ENCODE measurements around the gene FBXW12. TPM values are rescaled to one million over a fixed set of nuclear protein-coding genes. Genes with fewer than 3 reads are reported as not detected.

Gene FBXW12
- total RNA-seq, 3 donors from 2014 or later: not detected

DNA sequence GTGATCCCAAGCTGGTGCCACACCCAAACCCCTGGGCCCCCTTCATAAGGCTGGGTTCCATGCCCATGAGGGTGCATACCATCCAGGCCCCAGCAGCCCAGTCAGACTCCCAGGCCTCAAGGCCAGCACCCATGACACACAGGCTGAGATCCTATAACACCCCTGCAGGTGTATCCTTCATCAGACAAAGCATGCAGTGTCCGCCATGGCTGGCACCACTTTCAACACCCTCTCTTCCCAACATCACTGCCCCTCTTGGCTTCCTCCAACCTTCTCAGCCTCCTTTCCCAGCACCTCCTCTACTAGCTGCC, 64.4 kb downstream of the FBXW12 start:
- no peak overlapping the region for H3K4me3 ChIP-seq
- TF ChIP-seq, protein P1, sequence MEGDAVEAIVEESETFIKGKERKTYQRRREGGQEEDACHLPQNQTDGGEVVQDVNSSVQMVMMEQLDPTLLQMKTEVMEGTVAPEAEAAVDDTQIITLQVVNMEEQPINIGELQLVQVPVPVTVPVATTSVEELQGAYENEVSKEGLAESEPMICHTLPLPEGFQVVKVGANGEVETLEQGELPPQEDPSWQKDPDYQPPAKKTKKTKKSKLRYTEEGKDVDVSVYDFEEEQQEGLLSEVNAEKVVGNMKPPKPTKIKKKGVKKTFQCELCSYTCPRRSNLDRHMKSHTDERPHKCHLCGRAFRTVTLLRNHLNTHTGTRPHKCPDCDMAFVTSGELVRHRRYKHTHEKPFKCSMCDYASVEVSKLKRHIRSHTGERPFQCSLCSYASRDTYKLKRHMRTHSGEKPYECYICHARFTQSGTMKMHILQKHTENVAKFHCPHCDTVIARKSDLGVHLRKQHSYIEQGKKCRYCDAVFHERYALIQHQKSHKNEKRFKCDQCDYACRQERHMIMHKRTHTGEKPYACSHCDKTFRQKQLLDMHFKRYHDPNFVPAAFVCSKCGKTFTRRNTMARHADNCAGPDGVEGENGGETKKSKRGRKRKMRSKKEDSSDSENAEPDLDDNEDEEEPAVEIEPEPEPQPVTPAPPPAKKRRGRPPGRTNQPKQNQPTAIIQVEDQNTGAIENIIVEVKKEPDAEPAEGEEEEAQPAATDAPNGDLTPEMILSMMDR (IDR thresholded peaks at IDR 0.05): no peak
- DNase-seq: peak in 1 of 3 donors; percentile 50
- no peak for ATAC-seq
- H3K4me1 ChIP-seq (ENCODE audit: low read depth): peaks cover 41% of the 10 kb centered on the region
- no peaks in the 10 kb centered on the region for H3K36me3 ChIP-seq (ENCODE audit: low read depth)
- no peaks in the 10 kb centered on the region for H3K9me3 ChIP-seq
- intact Hi-C loops (cut with DNase I, micrococcal nuclease): loop anchor here (2.0 to 5.0 kb wide), 3 partner anchors 34 to 164 kb away; no protein-coding TSS in a partner anchor

GRCh38 chr3:48436855-48437254, 64.8 kb downstream of the FBXW12 start:
- no peaks in the 10 kb centered on the region for H3K9me3 ChIP-seq
- intact Hi-C loops (cut with DNase I, micrococcal nuclease): loop anchor here (2.0 to 5.0 kb wide), 3 partner anchors 35 to 165 kb away; no protein-coding TSS in a partner anchor
- peaks cover 41% of the 10 kb centered on the region for H3K4me1 ChIP-seq (ENCODE audit: low read depth)
- ATAC-seq (no peak), DNase-seq (no peak)
- TF ChIP-seq, protein P1 (IDR thresholded peaks at IDR 0.05): no peak
- no peaks in the 10 kb centered on the region for H3K36me3 ChIP-seq (ENCODE audit: low read depth)
- H3K4me3 ChIP-seq: no peak overlapping the region

- H3K9me3 ChIP-seq: no peaks in the 10 kb centered on the region
- no peak overlapping the region for H3K4me3 ChIP-seq
- ATAC-seq (no peak), DNase-seq (no peak)
- peaks cover 41% of the 10 kb centered on the region for H3K4me1 ChIP-seq (ENCODE audit: low read depth)
- intact Hi-C loops (cut with DNase I, micrococcal nuclease): loop anchor here (2.0 to 5.0 kb wide), 3 partner anchors 36 to 166 kb away; no protein-coding TSS in a partner anchor
- no peaks in the 10 kb centered on the region for H3K36me3 ChIP-seq (ENCODE audit: low read depth)
- TF ChIP-seq, protein P1 (IDR thresholded peaks at IDR 0.05): no peak
Observed at GRCh38 chr3:48437812-48438211, 65.8 kb downstream of the FBXW12 start.

DNA sequence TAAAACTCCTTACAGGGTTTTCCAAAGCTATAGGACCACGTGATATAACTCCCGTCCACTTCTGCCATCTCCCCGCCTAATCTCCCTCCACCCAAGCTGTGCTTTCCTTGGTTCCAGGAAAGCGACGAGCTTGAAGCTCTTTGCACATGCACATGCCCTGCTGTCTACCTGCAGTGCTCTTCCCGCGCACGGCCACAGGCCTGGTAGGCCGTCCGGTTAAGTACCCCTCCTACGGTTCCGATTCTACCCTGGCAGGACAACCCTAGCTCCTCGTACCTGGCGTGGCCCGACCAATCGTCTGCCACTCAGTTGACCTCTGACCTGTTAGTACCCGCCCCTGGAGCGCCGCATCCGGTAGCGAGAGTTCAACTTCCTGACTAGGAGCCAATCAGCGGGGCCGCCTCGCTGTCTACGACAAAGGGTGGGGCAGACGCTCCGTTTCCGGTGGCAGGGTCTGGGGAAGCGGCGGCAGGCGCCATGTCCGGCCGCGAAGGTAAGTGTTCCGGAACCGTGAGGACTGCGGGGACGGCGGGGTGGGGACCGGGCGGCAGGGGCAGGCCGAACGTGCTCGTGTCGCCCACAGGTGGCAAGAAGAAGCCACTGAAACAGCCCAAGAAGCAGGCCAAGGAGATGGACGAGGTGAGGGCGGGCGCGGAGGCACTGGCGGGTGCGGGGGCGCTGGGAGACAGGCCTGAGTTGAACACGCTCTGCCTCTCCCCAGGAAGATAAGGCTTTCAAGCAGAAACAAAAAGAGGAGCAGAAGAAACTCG, 68.0 kb downstream of the FBXW12 start, which contains the start of the genes CCDC51 and TMA7:
Gene CCDC51, minus strand, starts transcription at position 300 of the 770 bp plus-strand sequence. CDS start 4,991 bp downstream, outside the sequence.
Gene TMA7, plus strand, starts transcription at position 438 of the 770 bp plus-strand sequence. Its CDS starts 40 bp downstream, at position 478.
- peak; percentile 96 for ATAC-seq
- TF ChIP-seq, protein P1 (IDR thresholded peaks at IDR 0.05): no peak
- H3K36me3 ChIP-seq (ENCODE audit: low read depth): no peaks in the 10 kb centered on the region
- peaks cover 19% of the 10 kb centered on the region for H3K4me1 ChIP-seq (ENCODE audit: low read depth)
- H3K4me3 ChIP-seq: peak within 1 kb of the TSS; percentile 92
- peak; percentile 99 for DNase-seq
- no peaks in the 10 kb centered on the region for H3K9me3 ChIP-seq
- intact Hi-C loops (cut with DNase I, micrococcal nuclease): loop anchor here (5.0 kb wide), 2 partner anchors 38 to 168 kb away; no protein-coding TSS in a partner anchor

- TF ChIP-seq, protein P1 (IDR thresholded peaks at IDR 0.05): no peak
- H3K4me1 ChIP-seq (ENCODE audit: low read depth): peaks cover 17% of the 10 kb centered on the region
- intact Hi-C loops (cut with DNase I, micrococcal nuclease): no loop called here
- peak overlapping the region; percentile 92 for H3K4me3 ChIP-seq
- ATAC-seq (peak; percentile 26), DNase-seq (peak in 1 of 3 donors; percentile 39)
- no peaks in the 10 kb centered on the region for H3K9me3 ChIP-seq
- H3K36me3 ChIP-seq (ENCODE audit: low read depth): no peaks in the 10 kb centered on the region
Observed at GRCh38 chr3:48440590-48440958, 68.6 kb downstream of the FBXW12 start.
